Mucosa of stomach (tissue), 1 donor: ENCODE data around the gene CHODL.

ENCODE experiments used
- H3K27me3 ChIP-seq: one replicate; pipeline ENCODE4 v1.7.0; 2013; ENCODE audit warnings: mild to moderate bottlenecking, low read length; ENCODE audit not compliant: control insufficient read depth, insufficient read depth
- H3K36me3 ChIP-seq: one replicate; pipeline ENCODE4 v1.7.0; 2013; ENCODE audit warnings: low read length; ENCODE audit not compliant: control insufficient read depth, insufficient read depth
- H3K4me1 ChIP-seq: one replicate; pipeline ENCODE4 v1.7.0; 2013; ENCODE audit warnings: mild to moderate bottlenecking, low read length; ENCODE audit not compliant: control insufficient read depth, insufficient read depth
- H3K4me3 ChIP-seq: one replicate; pipeline ENCODE4 v1.7.0; 2013; ENCODE audit warnings: low read length
- H3K9ac ChIP-seq: one replicate; pipeline ENCODE4 v1.7.0; 2013; ENCODE audit warnings: mild to moderate bottlenecking, low read length, moderate library complexity
- H3K9me3 ChIP-seq: one replicate; pipeline ENCODE4 v1.7.0; 2013; ENCODE audit warnings: mild to moderate bottlenecking, low read length, moderate library complexity; ENCODE audit not compliant: control insufficient read depth
- donor health status: Pancreatic carcinoma.

The CHODL gene, protein sequence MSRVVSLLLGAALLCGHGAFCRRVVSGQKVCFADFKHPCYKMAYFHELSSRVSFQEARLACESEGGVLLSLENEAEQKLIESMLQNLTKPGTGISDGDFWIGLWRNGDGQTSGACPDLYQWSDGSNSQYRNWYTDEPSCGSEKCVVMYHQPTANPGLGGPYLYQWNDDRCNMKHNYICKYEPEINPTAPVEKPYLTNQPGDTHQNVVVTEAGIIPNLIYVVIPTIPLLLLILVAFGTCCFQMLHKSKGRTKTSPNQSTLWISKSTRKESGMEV

DNA sequence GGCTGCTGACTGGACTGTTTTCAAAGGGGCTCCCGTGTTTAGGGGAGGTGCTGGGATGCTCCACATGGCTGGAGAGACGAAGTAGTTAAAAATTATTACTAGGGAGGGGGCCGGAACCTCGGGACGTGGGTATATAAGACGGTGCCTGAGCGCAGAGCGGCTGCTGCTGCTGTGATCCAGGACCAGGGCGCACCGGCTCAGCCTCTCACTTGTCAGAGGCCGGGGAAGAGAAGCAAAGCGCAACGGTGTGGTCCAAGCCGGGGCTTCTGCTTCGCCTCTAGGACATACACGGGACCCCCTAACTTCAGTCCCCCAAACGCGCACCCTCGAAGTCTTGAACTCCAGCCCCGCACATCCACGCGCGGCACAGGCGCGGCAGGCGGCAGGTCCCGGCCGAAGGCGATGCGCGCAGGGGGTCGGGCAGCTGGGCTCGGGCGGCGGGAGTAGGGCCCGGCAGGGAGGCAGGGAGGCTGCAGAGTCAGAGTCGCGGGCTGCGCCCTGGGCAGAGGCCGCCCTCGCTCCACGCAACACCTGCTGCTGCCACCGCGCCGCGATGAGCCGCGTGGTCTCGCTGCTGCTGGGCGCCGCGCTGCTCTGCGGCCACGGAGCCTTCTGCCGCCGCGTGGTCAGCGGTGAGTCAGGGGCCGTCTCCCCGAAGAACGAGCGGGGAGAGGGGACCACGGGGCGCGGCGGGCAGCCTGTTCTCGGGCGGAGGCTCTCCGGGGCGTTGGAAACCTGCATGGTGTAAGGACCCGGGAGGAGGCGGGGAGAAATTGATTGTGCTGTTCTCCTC, at the start of gene CHODL:
Gene CHODL, plus strand, starts transcription at position 163 of the 793 bp plus-strand sequence. Its CDS starts 391 bp downstream, at position 554.
- H3K4me1 ChIP-seq = no peaks in the 10 kb centered on the region
- no peaks in the 10 kb centered on the region for H3K9me3 ChIP-seq
- H3K9ac ChIP-seq = no peak within 1 kb of the TSS
- peaks cover 8% of the 10 kb centered on the region for H3K27me3 ChIP-seq
- H3K4me3 ChIP-seq = no peak within 1 kb of the TSS
- no peaks in the 10 kb centered on the region for H3K36me3 ChIP-seq

DNA sequence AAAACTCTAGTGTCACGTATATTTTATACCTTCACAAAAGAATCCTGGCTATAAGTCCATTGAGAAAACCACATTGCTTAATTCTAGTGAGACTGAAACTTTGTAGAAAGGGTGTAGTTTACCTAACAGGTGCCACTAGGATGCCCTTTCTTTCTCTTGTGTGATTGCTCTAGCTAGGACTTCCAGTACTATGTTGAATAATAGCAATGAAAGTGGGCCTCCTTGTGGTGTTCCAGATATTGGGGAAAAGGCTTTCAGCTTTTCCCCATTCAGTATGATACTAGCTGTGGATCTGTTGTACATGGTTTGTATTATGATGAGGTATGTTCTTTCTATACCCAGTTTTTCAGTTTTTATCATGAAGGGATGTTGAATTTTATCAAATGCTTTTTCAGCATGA, 39.7 kb upstream of the CHODL start:
- Histone ChIP-seq H3K27me3 (no peaks in the 10 kb centered on the region), H3K4me3 (no peak overlapping the region), H3K9me3 (no peaks in the 10 kb centered on the region), H3K36me3 (no peaks in the 10 kb centered on the region), H3K9ac (no peak overlapping the region), H3K4me1 (no peaks in the 10 kb centered on the region)

DNA sequence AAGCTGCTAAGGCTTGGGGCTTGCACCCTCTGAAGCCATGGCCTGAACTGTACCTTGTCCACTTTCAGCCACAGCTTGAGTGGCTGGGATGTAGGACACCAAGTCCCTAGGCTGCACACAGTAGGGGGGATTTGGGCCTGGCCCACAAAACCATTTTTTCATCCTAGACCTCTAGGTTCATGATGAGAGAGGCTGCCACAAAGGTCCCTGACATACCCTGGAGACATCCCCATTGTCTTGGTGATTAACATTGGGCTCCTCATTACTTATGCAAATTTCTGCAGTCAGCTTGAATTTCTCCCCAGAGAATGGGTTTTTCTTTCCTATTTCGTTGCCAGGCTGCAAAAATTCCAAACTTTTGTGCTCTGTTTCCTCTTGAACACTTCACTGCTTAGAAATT, 26.3 kb upstream of the CHODL start:
- H3K36me3 ChIP-seq = no peaks in the 10 kb centered on the region
- no peaks in the 10 kb centered on the region for H3K27me3 ChIP-seq
- no peaks in the 10 kb centered on the region for H3K9me3 ChIP-seq
- no peak overlapping the region for H3K9ac ChIP-seq
- H3K4me3 ChIP-seq = no peak overlapping the region
- no peaks in the 10 kb centered on the region for H3K4me1 ChIP-seq

DNA sequence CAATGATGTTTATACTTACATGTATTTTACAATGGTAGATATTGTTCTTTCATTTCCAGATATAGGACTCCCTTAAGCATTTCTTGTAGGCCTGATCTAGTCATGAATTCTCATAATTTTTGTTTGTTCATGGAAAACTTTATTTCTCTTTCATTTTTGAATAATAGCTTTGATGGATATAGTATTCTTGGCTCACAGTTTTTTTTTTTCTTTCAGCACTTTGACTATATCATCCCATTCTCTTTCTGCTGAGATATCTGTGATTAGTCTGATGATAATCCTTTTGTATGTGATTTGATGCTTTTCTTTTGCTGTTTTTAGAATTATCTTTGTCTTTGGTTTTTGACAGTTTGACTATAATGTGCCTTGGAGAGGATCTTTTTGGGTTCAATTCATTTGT, 24.1 kb upstream of the CHODL start:
- no peaks in the 10 kb centered on the region for H3K9me3 ChIP-seq
- no peaks in the 10 kb centered on the region for H3K36me3 ChIP-seq
- no peaks in the 10 kb centered on the region for H3K27me3 ChIP-seq

DNA sequence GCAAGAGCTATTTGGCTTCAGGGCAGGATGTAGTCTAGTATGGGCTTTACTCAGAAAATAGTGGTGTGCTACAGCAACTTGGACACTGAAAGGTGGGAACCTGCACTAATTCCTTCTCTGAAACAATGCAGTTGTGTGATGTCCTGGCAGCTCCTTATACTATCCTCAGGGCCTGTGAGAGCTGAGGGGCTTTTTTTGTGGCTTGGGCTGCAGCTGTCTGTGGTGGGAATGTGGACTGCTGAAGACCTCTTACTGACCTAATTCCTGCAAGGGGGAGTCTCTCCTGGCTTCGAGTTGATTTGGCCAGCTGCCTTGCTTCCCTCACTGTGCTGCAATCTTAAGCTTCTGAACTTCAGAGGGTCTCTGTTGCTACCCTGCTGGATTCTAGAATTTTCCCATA, 22.3 kb upstream of the CHODL start:
- no peaks in the 10 kb centered on the region for H3K4me1 ChIP-seq
- H3K9me3 ChIP-seq = no peaks in the 10 kb centered on the region

More for the DNA sequence above, 24.1 kb upstream of the CHODL start:
- Histone ChIP-seq H3K4me1 (no peaks in the 10 kb centered on the region), H3K9ac (no peak overlapping the region), H3K4me3 (no peak overlapping the region)

DNA sequence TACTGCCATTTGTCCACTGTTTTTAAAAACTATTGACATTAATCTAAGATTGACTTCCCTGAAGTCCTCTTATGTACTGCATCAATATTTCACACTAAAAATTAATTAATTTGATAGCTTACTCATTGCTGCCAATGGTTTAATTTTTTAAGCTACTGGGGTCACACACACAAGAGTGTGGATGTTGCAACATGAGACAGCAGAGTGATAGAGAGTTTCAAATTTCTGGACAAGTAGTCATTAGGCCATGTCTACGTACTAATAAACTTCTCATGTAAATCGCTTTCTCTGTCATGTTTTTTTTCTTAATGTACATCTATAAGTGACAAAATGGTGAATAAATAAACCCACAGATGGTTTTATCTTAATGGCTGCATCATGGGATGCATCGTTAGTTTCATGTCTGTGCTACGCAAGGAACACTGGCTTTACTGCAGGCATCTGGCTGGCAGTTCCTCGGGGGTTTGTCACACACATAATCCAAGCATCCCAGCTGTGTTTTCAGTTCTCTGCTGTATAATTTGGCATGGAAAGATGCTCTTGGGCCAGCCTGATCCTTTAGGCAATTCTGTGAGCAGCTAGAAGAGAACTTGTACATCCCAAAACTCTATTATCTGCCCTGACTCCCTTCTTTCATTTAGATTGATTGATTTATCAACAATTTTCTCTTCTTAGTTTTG, 16.4 kb upstream of the CHODL start:
- H3K27me3 ChIP-seq = no peaks in the 10 kb centered on the region
- H3K36me3 ChIP-seq = no peaks in the 10 kb centered on the region
- no peaks in the 10 kb centered on the region for H3K4me1 ChIP-seq
- no peak overlapping the region for H3K4me3 ChIP-seq
- no peaks in the 10 kb centered on the region for H3K9me3 ChIP-seq
- H3K9ac ChIP-seq = no peak overlapping the region

More for the DNA sequence above, 22.3 kb upstream of the CHODL start:
- Histone ChIP-seq H3K4me3 (no peak overlapping the region), H3K27me3 (no peaks in the 10 kb centered on the region), H3K9ac (no peak overlapping the region), H3K36me3 (no peaks in the 10 kb centered on the region)

DNA sequence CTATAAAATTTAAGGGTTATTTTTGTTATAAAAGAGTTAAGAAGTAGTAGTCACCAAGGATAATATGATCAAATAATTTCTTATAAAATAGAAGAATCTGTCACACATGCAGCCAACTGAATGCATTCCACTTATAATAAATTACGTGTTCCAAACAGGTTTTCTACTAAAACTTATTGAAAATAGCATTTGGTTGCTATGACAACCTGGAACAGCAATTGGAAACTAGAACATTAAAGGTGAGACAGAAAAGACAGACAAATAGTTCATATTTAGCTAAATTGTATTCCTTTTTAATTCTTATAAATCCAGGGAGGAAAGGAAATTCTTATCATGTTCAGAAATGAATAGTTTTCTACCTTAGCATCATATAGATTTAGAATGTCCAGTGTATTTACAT, 9.1 kb upstream of the CHODL start:
- no peaks in the 10 kb centered on the region for H3K36me3 ChIP-seq
- no peaks in the 10 kb centered on the region for H3K9me3 ChIP-seq
- no peaks in the 10 kb centered on the region for H3K4me1 ChIP-seq
- no peak overlapping the region for H3K4me3 ChIP-seq
- no peaks in the 10 kb centered on the region for H3K27me3 ChIP-seq
- no peak overlapping the region for H3K9ac ChIP-seq

DNA sequence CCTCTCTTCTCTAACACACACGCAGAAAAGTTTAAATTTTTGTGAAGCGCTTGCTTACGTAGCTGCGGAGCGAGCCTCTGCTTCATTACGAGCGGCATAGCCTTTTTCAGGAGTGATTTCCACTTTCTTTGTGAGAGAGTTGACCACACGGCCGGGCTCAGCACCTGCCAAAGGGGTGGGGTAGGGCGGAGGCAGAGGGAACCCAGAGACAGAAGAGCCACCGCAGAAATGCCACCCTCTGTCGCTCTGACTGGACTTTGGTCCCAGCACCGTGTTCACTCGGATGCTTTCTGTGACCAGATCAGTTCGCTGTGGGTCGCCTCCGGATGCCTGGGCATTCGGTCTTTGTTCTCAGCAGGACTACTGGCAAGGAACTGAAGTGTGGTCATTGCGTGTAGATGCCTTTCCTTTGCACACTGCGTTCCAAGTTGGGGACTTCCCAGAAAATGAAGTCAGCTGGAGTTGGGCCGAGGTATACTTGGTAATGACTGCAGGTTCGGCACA, 883 bp downstream of the CHODL start:
- no peaks in the 10 kb centered on the region for H3K36me3 ChIP-seq
- peaks cover 8% of the 10 kb centered on the region for H3K27me3 ChIP-seq
- H3K9me3 ChIP-seq = no peaks in the 10 kb centered on the region
- no peaks in the 10 kb centered on the region for H3K4me1 ChIP-seq
- no peak overlapping the region for H3K4me3 ChIP-seq
- no peak overlapping the region for H3K9ac ChIP-seq

DNA sequence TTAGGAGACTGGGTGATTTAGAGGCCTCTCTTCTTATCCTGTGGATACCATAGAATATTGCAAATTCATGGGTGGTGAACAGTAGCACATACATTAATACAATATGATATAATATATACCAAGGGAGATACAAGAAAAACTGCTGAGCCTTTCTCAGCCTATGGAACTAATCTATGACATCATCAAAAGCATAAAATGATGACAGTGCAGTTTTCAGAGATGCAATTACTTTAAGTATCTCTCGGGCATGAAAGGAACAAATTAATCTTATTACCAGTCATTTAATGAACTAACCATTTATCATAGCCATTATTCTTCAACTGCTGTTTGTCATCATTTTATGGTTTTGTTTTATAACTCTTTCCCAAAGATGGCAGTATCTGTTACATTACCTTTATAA, 3.5 kb downstream of the CHODL start:
- Histone ChIP-seq H3K36me3 (no peaks in the 10 kb centered on the region), H3K27me3 (peaks cover 8% of the 10 kb centered on the region), H3K4me3 (no peak overlapping the region), H3K9me3 (no peaks in the 10 kb centered on the region), H3K4me1 (no peaks in the 10 kb centered on the region), H3K9ac (no peak overlapping the region)

DNA sequence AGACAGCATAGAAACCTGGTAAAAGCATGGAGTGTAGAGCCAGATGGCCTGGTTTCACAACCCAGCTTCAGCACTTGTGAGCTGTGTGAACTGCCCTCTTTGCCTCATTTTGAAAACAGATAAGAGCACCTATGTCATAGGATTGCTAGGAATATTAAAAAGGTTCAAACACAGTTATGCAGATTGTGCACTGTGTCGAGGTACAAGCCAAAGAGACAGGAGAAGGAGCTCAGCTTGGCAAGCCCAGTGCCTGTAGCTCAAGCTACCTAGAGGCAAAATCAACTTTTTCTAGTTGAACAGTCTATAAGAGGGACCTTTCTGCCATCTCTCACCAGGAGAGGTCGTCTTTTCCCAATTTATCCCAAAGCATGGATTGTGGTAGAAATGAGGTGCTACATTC, 5.0 kb downstream of the CHODL start:
- no peaks in the 10 kb centered on the region for H3K9me3 ChIP-seq
- H3K27me3 ChIP-seq = peaks cover 3% of the 10 kb centered on the region
- no peaks in the 10 kb centered on the region for H3K36me3 ChIP-seq

DNA sequence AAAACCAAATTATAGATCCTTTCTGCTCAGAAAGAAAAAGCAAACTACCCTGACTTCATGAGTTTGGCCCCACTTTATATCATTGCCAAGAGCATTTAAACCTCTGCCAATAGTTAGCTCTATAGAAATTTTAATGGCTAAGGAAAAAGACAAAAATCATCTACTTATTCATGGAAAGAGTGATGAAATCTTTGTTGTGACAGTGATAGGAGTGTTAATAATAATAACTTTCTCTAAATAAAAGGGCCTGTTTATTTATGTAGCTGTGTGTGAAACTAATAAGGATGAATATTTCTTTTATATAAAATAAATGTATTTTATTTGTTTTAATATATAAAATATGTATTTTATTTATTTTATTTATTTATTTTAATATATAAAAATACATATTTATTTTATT, 6.4 kb downstream of the CHODL start:
- no peak overlapping the region for H3K4me3 ChIP-seq
- H3K4me1 ChIP-seq = no peaks in the 10 kb centered on the region
- H3K9me3 ChIP-seq = no peaks in the 10 kb centered on the region
- no peaks in the 10 kb centered on the region for H3K27me3 ChIP-seq
- H3K9ac ChIP-seq = no peak overlapping the region
- no peaks in the 10 kb centered on the region for H3K36me3 ChIP-seq

More for the DNA sequence above, 5.0 kb downstream of the CHODL start:
- H3K9ac ChIP-seq = no peak overlapping the region
- H3K4me3 ChIP-seq = no peak overlapping the region
- no peaks in the 10 kb centered on the region for H3K4me1 ChIP-seq

DNA sequence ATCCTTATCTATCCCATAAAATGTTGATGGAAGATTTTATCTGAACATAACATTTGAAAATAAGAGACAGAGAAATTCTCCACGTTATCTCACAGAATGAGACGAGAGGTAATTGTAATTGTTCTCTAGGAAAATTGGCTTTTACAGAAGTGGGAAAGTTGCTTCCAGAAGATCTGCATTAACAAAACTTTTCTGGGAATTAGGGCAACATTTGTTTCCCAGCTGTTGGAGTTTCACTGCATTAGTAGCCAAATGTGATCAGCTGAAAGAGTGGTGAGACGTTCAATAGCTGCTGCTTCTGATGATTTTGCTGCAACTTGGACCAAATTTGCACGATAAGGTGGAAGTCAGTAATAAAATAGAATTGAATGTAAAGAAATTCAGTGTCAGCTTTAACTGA, 7.6 kb downstream of the CHODL start:
- Histone ChIP-seq H3K9me3 (no peaks in the 10 kb centered on the region), H3K36me3 (no peaks in the 10 kb centered on the region), H3K9ac (no peak overlapping the region), H3K4me1 (no peaks in the 10 kb centered on the region), H3K4me3 (no peak overlapping the region), H3K27me3 (no peaks in the 10 kb centered on the region)
